ENCODE results near the gene NAV3.

DNA sequence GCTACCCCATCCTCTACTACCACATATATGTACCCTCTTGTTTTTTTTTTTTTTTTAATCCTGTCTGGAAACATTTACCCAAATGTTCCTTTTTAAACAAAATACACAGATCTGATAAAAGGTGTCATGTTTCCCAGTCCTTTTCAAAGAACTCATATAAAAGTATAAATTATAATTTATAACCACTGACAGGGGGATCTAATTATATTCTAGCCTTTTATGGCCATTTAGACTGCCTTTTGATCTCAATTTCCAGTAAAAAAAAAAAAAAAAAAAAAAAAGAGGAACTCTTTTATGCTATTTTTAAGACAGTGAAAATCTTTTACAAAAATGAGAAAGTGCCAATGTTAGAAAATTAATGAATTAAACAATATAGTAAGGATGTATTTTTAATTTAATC, 65.0 kb downstream of the NAV3 start:
- TF ChIP-seq, protein P1, sequence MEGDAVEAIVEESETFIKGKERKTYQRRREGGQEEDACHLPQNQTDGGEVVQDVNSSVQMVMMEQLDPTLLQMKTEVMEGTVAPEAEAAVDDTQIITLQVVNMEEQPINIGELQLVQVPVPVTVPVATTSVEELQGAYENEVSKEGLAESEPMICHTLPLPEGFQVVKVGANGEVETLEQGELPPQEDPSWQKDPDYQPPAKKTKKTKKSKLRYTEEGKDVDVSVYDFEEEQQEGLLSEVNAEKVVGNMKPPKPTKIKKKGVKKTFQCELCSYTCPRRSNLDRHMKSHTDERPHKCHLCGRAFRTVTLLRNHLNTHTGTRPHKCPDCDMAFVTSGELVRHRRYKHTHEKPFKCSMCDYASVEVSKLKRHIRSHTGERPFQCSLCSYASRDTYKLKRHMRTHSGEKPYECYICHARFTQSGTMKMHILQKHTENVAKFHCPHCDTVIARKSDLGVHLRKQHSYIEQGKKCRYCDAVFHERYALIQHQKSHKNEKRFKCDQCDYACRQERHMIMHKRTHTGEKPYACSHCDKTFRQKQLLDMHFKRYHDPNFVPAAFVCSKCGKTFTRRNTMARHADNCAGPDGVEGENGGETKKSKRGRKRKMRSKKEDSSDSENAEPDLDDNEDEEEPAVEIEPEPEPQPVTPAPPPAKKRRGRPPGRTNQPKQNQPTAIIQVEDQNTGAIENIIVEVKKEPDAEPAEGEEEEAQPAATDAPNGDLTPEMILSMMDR (IDR thresholded peaks at IDR 0.05): no peak
- TF ChIP-seq POLR2A (IDR thresholded peaks at IDR 0.05): no peak

All from right lobe of liver (tissue), 4 donors.